Neural cell (in vitro differentiated cells): ENCODE measurements around the gene ANKS1B. TPM values are rescaled to one million over a fixed set of nuclear protein-coding genes. Genes with fewer than 3 reads are reported as not detected.

Experiments
- H2AFZ ChIP-seq: fragments of 200-600, 300-800 bp; sonication (generic), shearing (Covaris generic); 2 replicates; pipeline ENCODE4 v1.6.0; 2014; ENCODE audit warnings: low read depth, mild to moderate bottlenecking, antibody characterized with exemption, low read length, moderate library complexity
- H3F3A ChIP-seq: fragments of 200-600 bp; shearing (Covaris generic); 2 replicates; pipeline ENCODE4 v1.6.1; 2016; ENCODE audit warnings: mild to moderate bottlenecking, moderate library complexity, mixed read lengths, antibody characterized with exemption, low read length; ENCODE audit not compliant: insufficient read depth, poor library complexity, severe bottlenecking
- H3K27ac ChIP-seq: fragments of 200-600, 300-800 bp; sonication (generic), shearing (Covaris generic); 2 replicates; pipeline ENCODE4 v1.5.1; 2014; ENCODE audit warnings: mild to moderate bottlenecking, low read length, moderate library complexity
- H3K27me3 ChIP-seq: fragments of 300-800, 200-600 bp; sonication (generic), shearing (Covaris generic); 2 replicates; pipeline ENCODE4 v1.6.0; 2014; ENCODE audit warnings: mild to moderate bottlenecking, low read depth, low read length, moderate library complexity; ENCODE audit not compliant: insufficient read depth
- H3K36me3 ChIP-seq: fragments of 300-800, 200-600 bp; sonication (generic), shearing (Covaris generic); 2 replicates; pipeline ENCODE4 v1.5.1; 2014; ENCODE audit warnings: mild to moderate bottlenecking, antibody characterized with exemption, low read length, moderate library complexity; ENCODE audit not compliant: insufficient read depth
- H3K4me2 ChIP-seq: fragments of 300-800, 200-600 bp; sonication (generic), shearing (Covaris generic); 2 replicates; pipeline ENCODE4 v1.6.0; 2014; ENCODE audit warnings: mild to moderate bottlenecking, low read length
- H3K4me3 ChIP-seq: fragments of 300-800, 200-600 bp; sonication (generic), shearing (Covaris generic); 2 replicates; pipeline ENCODE4 v1.5.1; 2014; ENCODE audit warnings: mild to moderate bottlenecking, low read length, moderate library complexity
- H3K79me2 ChIP-seq: fragments of 200-600 bp; shearing (Covaris generic); replicated peaks from 2 replicates; pipeline ENCODE4 v1.6.0; 2014; ENCODE audit warnings: mild to moderate bottlenecking, low read length, moderate library complexity; ENCODE audit not compliant: insufficient read depth
- H3K9ac ChIP-seq: fragments of 300-800, 200-600 bp; sonication (generic), shearing (Covaris generic); 2 replicates; pipeline ENCODE4 v1.6.1; 2016; ENCODE audit warnings: mild to moderate bottlenecking, low read length, mixed read lengths
- H3K9me2 ChIP-seq: fragments of 200-600 bp; shearing (Covaris generic); 2 replicates; pipeline ENCODE4 v1.6.1; 2016; ENCODE audit warnings: mild to moderate bottlenecking, low read length, mixed read lengths; ENCODE audit not compliant: insufficient read depth
- H3K9me3 ChIP-seq: fragments of 200-600, 300-800 bp; sonication (generic), shearing (Covaris generic); 2 replicates; pipeline ENCODE4 v1.6.1; 2016; ENCODE audit warnings: mild to moderate bottlenecking, mixed run types, low read length, moderate library complexity, mixed read lengths
- H4K20me1 ChIP-seq: fragments of 200-600 bp; shearing (Covaris generic); 2 replicates; pipeline ENCODE4 v1.6.1; 2016; ENCODE audit warnings: mild to moderate bottlenecking, mixed run types; ENCODE audit not compliant: insufficient read depth
- CTCF ChIP-seq: fragments of 450-650 bp; IDR thresholded peaks from 2 replicates; pipeline ENCODE4 v1.5.1; 2014; ENCODE audit warnings: antibody characterized with exemption, mild to moderate bottlenecking, moderate library complexity; ENCODE audit not compliant: poor library complexity, severe bottlenecking
- EP300 ChIP-seq: fragments of 450-650 bp; conservative IDR thresholded peaks from 2 replicates; pipeline ENCODE4 v1.6.1; 2014; ENCODE audit warnings: antibody characterized with exemption, mild to moderate bottlenecking, moderate library complexity; ENCODE audit not compliant: poor library complexity, severe bottlenecking
- EZH2 ChIP-seq: fragments of 200-600, 300-800 bp; shearing (Covaris generic), sonication (generic); IDR thresholded peaks from 2 replicates; pipeline ENCODE4 v1.6.1; 2014; ENCODE audit warnings: antibody characterized with exemption, low read length, borderline replicate concordance, mild to moderate bottlenecking; ENCODE audit not compliant: insufficient read depth, poor library complexity, severe bottlenecking
- MXI1 ChIP-seq: fragments of 450-650 bp; conservative IDR thresholded peaks from 2 replicates; pipeline ENCODE4 v1.6.1; 2014; ENCODE audit warnings: antibody characterized with exemption, mild to moderate bottlenecking; ENCODE audit not compliant: poor library complexity, severe bottlenecking
- POLR2AphosphoS5 ChIP-seq: IDR thresholded peaks from 2 replicates; pipeline ENCODE4 v1.6.1; 2012
- RAD21 ChIP-seq: fragments of 450-650 bp; conservative IDR thresholded peaks from 2 replicates; pipeline ENCODE4 v1.6.1; 2014; ENCODE audit warnings: antibody characterized with exemption, mild to moderate bottlenecking, moderate library complexity
- REST ChIP-seq: IDR thresholded peaks from 2 replicates; pipeline ENCODE4 v1.6.1; 2012; ENCODE audit warnings: borderline replicate concordance
- SMC3 ChIP-seq: fragments of 450-650 bp; conservative IDR thresholded peaks from 2 replicates; pipeline ENCODE4 v1.6.1; 2014; ENCODE audit warnings: antibody characterized with exemption, mild to moderate bottlenecking, moderate library complexity; ENCODE audit not compliant: poor library complexity
- TAF1 ChIP-seq: IDR thresholded peaks from 2 replicates; pipeline ENCODE4 v1.6.1; 2012; ENCODE audit warnings: low read depth
- polyA plus RNA-seq: library from polyadenylated mRNA; depleted of rRNA; stranded (reverse); fragments of >200 nt; gene quantifications from 2 replicates; pipeline ENCODE4 v1.2.3, GENCODE V29; 2014

The ANKS1B gene
- polyA plus RNA-seq, 1 donor from 2014 or later, result 65.6 TPM

GRCh38 chr12:98738002-98738401 lies 1246.7 kb downstream of the ANKS1B start:
- Histone ChIP-seq H3K27ac (no peak overlapping the region), H3K4me2 (no peak overlapping the region), H4K20me1 (no peaks in the 10 kb centered on the region), H3K9me3 (no peaks in the 10 kb centered on the region), H3K9me2 (no peaks in the 10 kb centered on the region), H3K9ac (no peak overlapping the region), H3K36me3 (no peaks in the 10 kb centered on the region), H2AFZ (no peak overlapping the region), H3K27me3 (no peaks in the 10 kb centered on the region), H3K79me2 (no peaks in the 10 kb centered on the region), H3F3A (peaks cover 13% of the 10 kb centered on the region), H3K4me3 (no peak overlapping the region)
- TF ChIP-seq CTCF (no peak), SMC3 (no peak), POLR2AphosphoS5 (no peak), RAD21 (no peak), TAF1 (no peak), REST (no peak), EP300 (no peak)

GRCh38 chr12:98737322-98737712 lies 1247.4 kb downstream of the ANKS1B start:
- Histone ChIP-seq H4K20me1 (no peaks in the 10 kb centered on the region), H3K36me3 (no peaks in the 10 kb centered on the region), H3K27me3 (no peaks in the 10 kb centered on the region), H3K9me2 (no peaks in the 10 kb centered on the region), H3K4me3 (no peak overlapping the region), H2AFZ (no peak overlapping the region), H3K9ac (no peak overlapping the region), H3K79me2 (no peaks in the 10 kb centered on the region), H3K27ac (no peak overlapping the region), H3F3A (peaks cover 12% of the 10 kb centered on the region), H3K4me2 (no peak overlapping the region), H3K9me3 (no peaks in the 10 kb centered on the region)
- TF ChIP-seq CTCF, result no peak
- TF ChIP-seq POLR2AphosphoS5, result no peak
- TF ChIP-seq RAD21, result no peak
- TF ChIP-seq EP300, result no peak
- no peak for TF ChIP-seq TAF1
- TF ChIP-seq REST, result no peak
- no peak for TF ChIP-seq SMC3
- no peak for TF ChIP-seq EZH2
- TF ChIP-seq MXI1, result no peak
